H1 (cell line): ENCODE measurements around the gene BTBD9. TPM values are rescaled to one million over a fixed set of nuclear protein-coding genes. Genes with fewer than 3 reads are reported as not detected.

Experiments
- POLR2AphosphoS5 ChIP-seq: IDR thresholded peaks from 2 replicates; pipeline ENCODE4 v1.6.1; 2011; ENCODE audit warnings: low read depth, low read length
- YY1 ChIP-seq: IDR thresholded peaks from 2 replicates; pipeline ENCODE4 v1.6.1; 2011; ENCODE audit warnings: low read depth, mild to moderate bottlenecking, low read length
- polyA plus RNA-seq, 7 experiments: library from polyadenylated mRNA; depleted of rRNA in 3 of 7; stranded (reverse) in 5 of 7; unstranded in 2 of 7; fragments of >200 nt in 5 of 7; fragments of 200-250 nt in 2 of 7; gene quantifications; 1 replicate in 5 of 7; 2 replicates in 1 of 7; 4 replicates in 1 of 7; pipeline versions ENCODE4 v1.2.1 to v1.2.3, GENCODE V29; 2011 to 2013; ENCODE audit warnings: missing spikeins in 2 of 7, mixed read lengths in 2 of 7
- total RNA-seq: library from RNA; stranded (reverse); fragmentation: NEBNext Ultra II Directional; extraction: Animal tissue kit (Norgen Biotek cat#: 25700); gene quantifications from 2 replicates; pipeline ENCODE4 v1.2.1, GENCODE V29; 2021

Gene BTBD9
- total and polyA plus RNA-seq, 2 of the 8 experiments (the other 6 are each of a cell fraction or from before 2014, with no cell fraction given) = 0.92 to 4.1 TPM

DNA sequence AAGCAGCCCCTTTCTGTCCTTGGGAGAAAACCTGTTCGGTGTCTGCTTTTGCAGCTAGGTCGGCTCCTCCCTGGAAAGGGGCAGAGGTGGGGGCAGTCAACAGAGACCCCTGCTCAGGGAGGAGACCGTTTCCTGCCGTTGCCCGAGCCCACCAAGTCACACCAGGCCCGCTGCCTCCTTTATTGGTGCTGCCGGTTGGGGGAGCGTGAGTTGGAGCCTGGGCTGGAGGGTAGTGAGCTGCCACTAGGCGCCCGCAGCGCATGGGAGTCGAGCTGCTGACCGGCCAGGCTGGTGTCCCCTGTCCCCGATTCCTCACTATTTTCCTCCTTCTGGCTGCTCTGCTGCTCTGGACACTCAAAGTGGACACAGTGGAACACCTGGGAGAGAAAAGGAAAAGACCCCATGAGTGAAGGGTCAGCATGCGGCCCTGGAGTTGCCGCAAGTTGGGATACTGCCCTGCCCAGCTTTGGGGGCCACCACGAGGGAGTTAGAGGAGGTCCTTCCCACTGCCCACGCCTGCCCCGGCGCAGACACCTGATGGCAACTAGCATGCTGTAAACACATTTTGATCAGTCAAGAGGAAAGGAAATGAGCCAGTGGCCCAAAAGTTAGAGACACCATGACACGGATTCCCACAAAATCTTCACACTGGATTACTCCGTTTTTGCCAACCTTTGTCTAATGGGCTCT, 464.8 kb downstream of the BTBD9 start (continued):
- no peak for TF ChIP-seq YY1
- no peak for TF ChIP-seq POLR2AphosphoS5
